Activated T-cell treated with anti-CD3 and anti-CD28 coated beads, Interleukin-2, amount 50 U/mL, for 24 hours (primary cell): ENCODE results near the gene TMEM201.
"Not testable (repeated sequence)": the region's sequence is repeated elsewhere in the genome, so short reads cannot be mapped to it uniquely, and the experiment has no call there.

Source experiments
- DNase-seq: peaks from one replicate; pipeline ENCODE4 v3.0.0-alpha.2; 2020
- H3K27ac Mint-ChIP-seq: 2 replicates; pipeline ENCODE4 v1.8.0; 2020; ENCODE audit warnings: mild to moderate bottlenecking, mixed read lengths
- H3K27me3 Mint-ChIP-seq: 2 replicates; pipeline ENCODE4 v1.8.0; 2020; ENCODE audit warnings: mixed read lengths
- H3K36me3 Mint-ChIP-seq: 2 replicates; pipeline ENCODE4 v1.8.0; 2020; ENCODE audit warnings: low read depth, mixed read lengths
- H3K4me1 Mint-ChIP-seq: 2 replicates; pipeline ENCODE4 v1.8.0; 2020; ENCODE audit warnings: low read depth, mixed read lengths
- H3K4me3 Mint-ChIP-seq: 2 replicates; pipeline ENCODE4 v1.8.0; 2020; ENCODE audit warnings: mild to moderate bottlenecking, moderate library complexity, mixed read lengths
- H3K9me3 Mint-ChIP-seq: 2 replicates; pipeline ENCODE4 v1.8.0; 2020; ENCODE audit warnings: mixed read lengths

Gene TMEM201

GRCh38 chr1:9561429-9561828 lies 27.3 kb upstream of the TMEM201 start:
- Mint-ChIP-seq H3K4me3 (no peak overlapping the region), H3K9me3 (no peaks in the 10 kb centered on the region), H3K27ac (no peak overlapping the region), H3K27me3 (no peaks in the 10 kb centered on the region), H3K36me3 (peaks cover 74% of the 10 kb centered on the region), H3K4me1 (peaks cover 33% of the 10 kb centered on the region)
- DNase-seq: no peak

- Mint-ChIP-seq H3K9me3 (no peaks in the 10 kb centered on the region), H3K36me3 (peaks cover 33% of the 10 kb centered on the region), H3K27me3 (no peaks in the 10 kb centered on the region), H3K4me1 (no peaks in the 10 kb centered on the region), H3K27ac (no peak overlapping the region), H3K4me3 (no peak overlapping the region)
- DNase-seq: no peak
These were observed 19.4 kb upstream of the TMEM201 start for GRCh38 chr1:9569267-9569666.

- H3K27ac Mint-ChIP-seq, H3K4me1 Mint-ChIP-seq: not testable (repeated sequence)
These were observed 17.7 kb upstream of the TMEM201 start for GRCh38 chr1:9570886-9571529.

GRCh38 chr1:9573723-9574122 lies 15.0 kb upstream of the TMEM201 start:
- H3K27me3 Mint-ChIP-seq: no peaks in the 10 kb centered on the region
- DNase-seq: no peak
- no peak overlapping the region for H3K27ac Mint-ChIP-seq
- H3K4me3 Mint-ChIP-seq: no peak overlapping the region
- no peaks in the 10 kb centered on the region for H3K9me3 Mint-ChIP-seq
- no peaks in the 10 kb centered on the region for H3K4me1 Mint-ChIP-seq
- peaks cover 38% of the 10 kb centered on the region for H3K36me3 Mint-ChIP-seq

More at GRCh38 chr1:9570886-9571529, 17.7 kb upstream of the TMEM201 start:
- not testable (repeated sequence) for H3K9me3 Mint-ChIP-seq, H3K27me3 Mint-ChIP-seq, DNase-seq, H3K4me3 Mint-ChIP-seq
- peaks cover 36% of the 10 kb centered on the region for H3K36me3 Mint-ChIP-seq

- no peaks in the 10 kb centered on the region for H3K4me1 Mint-ChIP-seq
- no peak for DNase-seq
- H3K27me3 Mint-ChIP-seq: no peaks in the 10 kb centered on the region
- H3K36me3 Mint-ChIP-seq: peaks cover 53% of the 10 kb centered on the region
- no peaks in the 10 kb centered on the region for H3K9me3 Mint-ChIP-seq
- H3K4me3 Mint-ChIP-seq: no peak overlapping the region
- no peak overlapping the region for H3K27ac Mint-ChIP-seq
These were observed 13.2 kb upstream of the TMEM201 start for GRCh38 chr1:9575486-9575885.

GRCh38 chr1:9576903-9577302 lies 11.8 kb upstream of the TMEM201 start:
- no peak overlapping the region for H3K4me3 Mint-ChIP-seq
- peaks cover 62% of the 10 kb centered on the region for H3K36me3 Mint-ChIP-seq
- H3K4me1 Mint-ChIP-seq: no peaks in the 10 kb centered on the region
- H3K27me3 Mint-ChIP-seq: no peaks in the 10 kb centered on the region
- no peaks in the 10 kb centered on the region for H3K9me3 Mint-ChIP-seq
- no peak overlapping the region for H3K27ac Mint-ChIP-seq
- DNase-seq: no peak

- DNase-seq: no peak
- H3K27ac Mint-ChIP-seq: no peak overlapping the region
- no peaks in the 10 kb centered on the region for H3K27me3 Mint-ChIP-seq
- peaks cover 67% of the 10 kb centered on the region for H3K36me3 Mint-ChIP-seq
- no peaks in the 10 kb centered on the region for H3K9me3 Mint-ChIP-seq
- no peaks in the 10 kb centered on the region for H3K4me1 Mint-ChIP-seq
- H3K4me3 Mint-ChIP-seq: no peak overlapping the region
These were observed 11.3 kb upstream of the TMEM201 start for GRCh38 chr1:9577423-9577822.

- H3K27me3 Mint-ChIP-seq: no peaks in the 10 kb centered on the region
- H3K9me3 Mint-ChIP-seq: no peaks in the 10 kb centered on the region
- no peak for DNase-seq
- no peak overlapping the region for H3K4me3 Mint-ChIP-seq
- no peak overlapping the region for H3K27ac Mint-ChIP-seq
- peaks cover 84% of the 10 kb centered on the region for H3K36me3 Mint-ChIP-seq
- no peaks in the 10 kb centered on the region for H3K4me1 Mint-ChIP-seq
These were observed 7.8 kb upstream of the TMEM201 start for GRCh38 chr1:9580942-9581341.

- Mint-ChIP-seq H3K4me3 (no peak overlapping the region), H3K27me3 (no peaks in the 10 kb centered on the region), H3K9me3 (no peaks in the 10 kb centered on the region), H3K4me1 (peaks cover 20% of the 10 kb centered on the region), H3K36me3 (peaks cover 51% of the 10 kb centered on the region), H3K27ac (no peak overlapping the region)
- DNase-seq: no peak
These were observed 2.5 kb upstream of the TMEM201 start for GRCh38 chr1:9586147-9586766.

GRCh38 chr1:9589144-9589718 lies 520 bp downstream of the TMEM201 start:
- H3K4me3 Mint-ChIP-seq: peak overlapping the region; percentile 83
- peaks cover 38% of the 10 kb centered on the region for H3K36me3 Mint-ChIP-seq
- H3K4me1 Mint-ChIP-seq: peaks cover 43% of the 10 kb centered on the region
- peak overlapping the region; percentile 60 for H3K27ac Mint-ChIP-seq
- H3K27me3 Mint-ChIP-seq: no peaks in the 10 kb centered on the region
- DNase-seq: peak; percentile 72
- H3K9me3 Mint-ChIP-seq: no peaks in the 10 kb centered on the region

- DNase-seq: no peak
- H3K27me3 Mint-ChIP-seq: no peaks in the 10 kb centered on the region
- H3K4me3 Mint-ChIP-seq: peak overlapping the region; percentile 83
- peaks cover 34% of the 10 kb centered on the region for H3K36me3 Mint-ChIP-seq
- H3K27ac Mint-ChIP-seq: peak overlapping the region; percentile 60
- H3K4me1 Mint-ChIP-seq: peaks cover 43% of the 10 kb centered on the region
- no peaks in the 10 kb centered on the region for H3K9me3 Mint-ChIP-seq
These were observed 1.0 kb downstream of the TMEM201 start for GRCh38 chr1:9589719-9590157.

- Mint-ChIP-seq H3K27me3 (no peaks in the 10 kb centered on the region), H3K4me3 (peak overlapping the region; percentile 83), H3K9me3 (no peaks in the 10 kb centered on the region), H3K27ac (peak overlapping the region; percentile 60), H3K36me3 (peaks cover 30% of the 10 kb centered on the region), H3K4me1 (peaks cover 43% of the 10 kb centered on the region)
- DNase-seq: no peak
These were observed 1.5 kb downstream of the TMEM201 start for GRCh38 chr1:9590201-9590600.

GRCh38 chr1:9590945-9591668 lies 2.4 kb downstream of the TMEM201 start:
- Mint-ChIP-seq H3K9me3 (no peaks in the 10 kb centered on the region), H3K36me3 (peaks cover 31% of the 10 kb centered on the region), H3K27me3 (no peaks in the 10 kb centered on the region), H3K4me3 (peak overlapping the region; percentile 83), H3K4me1 (peaks cover 43% of the 10 kb centered on the region), H3K27ac (peak overlapping the region; percentile 29)
- DNase-seq: no peak

- H3K9me3 Mint-ChIP-seq: no peaks in the 10 kb centered on the region
- no peaks in the 10 kb centered on the region for H3K27me3 Mint-ChIP-seq
- peak overlapping the region; percentile 38 for H3K27ac Mint-ChIP-seq
- no peak for DNase-seq
- H3K36me3 Mint-ChIP-seq: peaks cover 38% of the 10 kb centered on the region
- H3K4me3 Mint-ChIP-seq: peak overlapping the region; percentile 19
- peaks cover 43% of the 10 kb centered on the region for H3K4me1 Mint-ChIP-seq
These were observed 3.2 kb downstream of the TMEM201 start for GRCh38 chr1:9591669-9592509.
